HG02852 (cell line): ENCODE measurements around the gene FNDC3A.
"Not testable (repeated sequence)": the region's sequence is repeated elsewhere in the genome, so short reads cannot be mapped to it uniquely, and the experiment has no call there.

Experiments used
- ATAC-seq: cut with Tn5 transposase; IDR thresholded peaks from one replicate; pipeline ENCODE4 v1.9.1; 2021; ENCODE audit warnings: mild to moderate bottlenecking, moderate library complexity; ENCODE audit not compliant: unreplicated experiment

Gene FNDC3A

GRCh38 chr13:49082653-49083536 lies 107.2 kb downstream of the FNDC3A start:
- ATAC-seq: peak; percentile 82

GRCh38 chr13:49084961-49085360 lies 109.2 kb downstream of the FNDC3A start:
- ATAC-seq: no peak

GRCh38 chr13:49086722-49087121 lies 111.0 kb downstream of the FNDC3A start:
- no peak for ATAC-seq

DNA sequence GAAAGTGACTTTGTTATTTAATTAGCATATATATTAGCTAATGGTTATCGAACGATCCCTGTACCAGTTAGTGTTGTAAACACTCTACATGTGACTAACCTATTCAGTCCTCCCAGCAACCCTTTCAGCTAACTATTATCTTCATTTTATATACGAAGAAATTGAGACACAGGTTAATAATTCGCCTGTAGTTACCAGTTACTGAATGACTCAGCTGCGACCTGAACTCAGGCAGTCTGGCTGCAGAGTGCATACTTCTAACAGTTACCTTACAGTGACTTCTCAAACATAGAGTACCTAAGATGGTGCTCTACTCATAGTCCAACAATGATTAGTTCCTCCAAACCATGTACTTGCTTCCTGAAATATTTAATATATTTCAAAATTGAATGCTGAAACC lies 117.7 kb downstream of the FNDC3A start:
- no peak for ATAC-seq

DNA sequence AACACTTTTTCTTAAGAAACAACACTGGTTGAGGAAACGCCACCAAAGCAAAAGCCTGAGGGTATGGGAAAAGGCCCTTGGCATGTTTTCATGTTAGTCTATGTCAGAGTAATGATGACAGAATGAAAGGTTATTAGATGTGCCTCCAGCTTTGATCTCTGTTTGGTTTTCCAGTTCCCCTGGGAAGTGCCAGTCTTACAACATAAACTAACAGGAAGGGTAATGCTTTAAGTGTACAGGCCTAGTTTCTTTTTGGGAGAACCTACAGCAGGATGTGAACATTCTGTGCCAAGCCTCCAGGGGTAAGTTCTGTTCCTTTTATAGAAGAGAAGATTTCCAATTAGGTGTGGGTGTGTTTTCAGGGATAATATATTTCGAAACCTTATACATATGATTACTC lies 121.7 kb downstream of the FNDC3A start:
- ATAC-seq: no peak

DNA sequence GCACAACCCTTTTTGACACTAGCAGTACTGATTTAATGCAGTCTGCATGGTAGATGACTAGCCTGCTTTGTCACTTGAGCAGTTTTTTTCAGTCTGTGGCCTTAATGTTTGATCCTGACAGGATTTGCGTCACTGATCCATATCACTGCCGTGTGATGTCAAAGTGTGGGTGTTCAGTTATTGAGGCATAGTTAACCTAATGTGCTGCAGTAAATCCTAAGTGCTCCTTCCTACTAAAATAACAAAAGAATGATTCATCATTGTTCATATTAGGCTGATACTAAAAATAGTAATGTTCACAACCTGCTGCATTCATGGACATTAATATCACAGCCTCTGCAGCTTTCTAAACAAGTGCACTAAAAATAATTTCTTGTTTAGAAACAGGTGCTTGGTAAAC lies 122.5 kb downstream of the FNDC3A start:
- ATAC-seq: no peak

DNA sequence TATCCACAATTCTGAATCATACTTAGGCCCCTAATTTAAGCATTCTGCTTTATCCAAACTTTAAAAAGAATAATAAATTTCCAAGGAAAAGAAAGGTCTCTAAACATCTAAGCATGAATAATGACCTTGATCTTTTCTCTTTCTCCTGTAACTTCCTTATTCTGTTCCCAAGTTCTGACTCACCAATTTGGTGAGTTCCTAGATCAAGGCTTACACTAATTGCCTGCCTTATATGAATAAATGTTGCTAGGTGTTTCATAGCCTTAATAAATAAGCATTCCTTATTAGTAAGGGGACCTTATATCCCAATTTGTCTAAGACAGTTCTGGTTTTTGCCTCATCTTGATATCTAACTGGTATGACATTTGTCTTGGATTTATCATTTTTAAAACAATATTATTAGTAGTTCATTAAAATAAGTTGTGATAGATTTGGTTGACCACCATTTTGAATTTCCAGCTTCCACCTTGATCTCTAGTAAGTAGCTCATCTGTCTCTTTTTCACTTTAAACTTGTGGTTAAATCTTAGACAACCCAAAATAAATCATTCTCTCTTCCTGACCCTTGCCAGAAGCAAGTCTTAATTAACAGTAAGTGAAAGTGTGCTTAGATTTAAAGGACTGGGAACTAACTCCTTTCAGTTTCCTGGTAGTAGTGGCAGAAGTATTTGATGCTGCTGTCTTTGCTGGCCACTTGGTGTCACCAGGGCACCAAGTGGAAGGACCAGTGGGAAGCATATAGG lies 123.2 kb downstream of the FNDC3A start:
- ATAC-seq: no peak

GRCh38 chr13:49099513-49099877 lies 123.8 kb downstream of the FNDC3A start:
- ATAC-seq: no peak

DNA sequence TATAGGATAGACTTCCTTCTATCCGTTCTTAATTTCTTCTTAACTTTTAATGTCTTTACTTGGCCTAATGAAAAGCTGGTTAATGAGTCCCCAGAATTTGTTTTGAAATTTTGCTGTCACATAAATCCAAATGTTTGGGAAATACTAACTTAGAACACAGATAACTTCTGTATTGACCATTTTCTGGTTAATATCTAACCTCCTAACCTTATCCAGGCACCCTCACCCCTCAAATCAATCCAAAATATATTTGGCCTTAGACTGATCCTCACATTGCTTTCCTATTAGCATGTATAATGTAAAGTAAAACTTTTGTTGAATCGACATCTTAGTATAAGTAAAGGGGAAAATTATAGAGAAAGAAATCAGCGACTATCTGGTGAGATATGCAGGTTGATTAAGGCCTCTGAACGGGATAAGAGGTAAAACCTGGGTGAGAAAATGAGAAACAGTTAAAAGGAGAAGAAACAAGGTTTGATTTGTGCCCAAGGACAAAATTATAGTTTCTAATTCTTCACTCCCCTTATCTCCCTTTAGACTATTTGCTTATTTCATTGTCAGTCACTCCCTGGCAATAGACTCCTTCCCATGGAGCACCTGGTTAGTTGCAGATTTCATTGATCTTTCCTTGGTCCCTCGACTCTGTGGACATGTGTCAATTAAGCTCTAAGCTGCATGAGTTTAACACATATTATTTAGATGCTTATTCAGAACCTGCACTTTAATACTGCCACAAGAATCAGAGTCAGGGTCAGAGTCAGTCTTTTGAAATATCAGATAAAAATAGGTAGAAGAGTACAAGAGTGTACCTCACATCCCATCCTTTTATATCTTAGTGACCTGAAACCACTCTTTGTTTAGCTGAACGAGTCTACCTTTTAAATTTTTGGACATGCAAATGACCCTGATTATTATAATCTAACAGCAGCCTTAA lies 125.2 kb downstream of the FNDC3A start:
- ATAC-seq: no peak

GRCh38 chr13:49108196-49108595 lies 132.5 kb downstream of the FNDC3A start:
- ATAC-seq: no peak

DNA sequence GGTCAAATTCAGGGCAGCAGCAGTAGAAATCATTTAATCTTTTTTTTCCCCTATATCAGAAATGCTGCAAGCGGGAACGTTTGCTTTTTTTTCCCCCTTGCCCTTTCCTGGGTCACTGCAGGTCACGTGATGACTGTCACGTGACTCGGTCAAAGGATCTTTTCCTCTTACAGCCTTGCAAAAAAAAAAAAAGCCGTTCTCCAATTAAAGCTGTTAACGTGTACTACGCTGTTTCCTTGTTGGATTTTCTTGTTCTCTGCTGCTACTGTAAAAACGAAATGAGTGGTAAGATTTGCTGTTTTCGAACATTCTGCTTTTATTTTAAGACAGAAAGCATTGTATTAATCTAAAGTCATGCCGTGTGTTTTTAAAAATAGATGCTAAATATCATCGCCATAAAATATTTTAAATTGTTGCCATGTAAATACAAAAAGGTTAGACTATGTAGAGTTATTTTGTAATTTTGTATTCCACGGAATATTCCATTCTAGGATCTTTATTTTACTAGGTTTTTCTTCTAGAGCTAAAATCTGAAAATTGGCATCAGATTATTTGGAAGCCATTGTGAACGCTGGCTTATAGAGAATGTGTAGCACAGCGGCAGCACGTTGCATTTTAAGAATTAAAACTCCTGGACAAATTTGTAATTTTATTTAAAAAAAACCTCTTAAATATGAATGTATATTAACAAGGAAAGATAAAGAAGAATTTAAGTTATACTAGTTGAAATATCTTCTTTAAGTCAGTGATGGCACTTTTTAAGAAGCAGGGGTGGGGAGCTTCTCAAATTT lies 134.6 kb downstream of the FNDC3A start:
- ATAC-seq: peak; percentile 67

GRCh38 chr13:49110913-49111170 lies 135.1 kb downstream of the FNDC3A start:
- ATAC-seq: no peak

DNA sequence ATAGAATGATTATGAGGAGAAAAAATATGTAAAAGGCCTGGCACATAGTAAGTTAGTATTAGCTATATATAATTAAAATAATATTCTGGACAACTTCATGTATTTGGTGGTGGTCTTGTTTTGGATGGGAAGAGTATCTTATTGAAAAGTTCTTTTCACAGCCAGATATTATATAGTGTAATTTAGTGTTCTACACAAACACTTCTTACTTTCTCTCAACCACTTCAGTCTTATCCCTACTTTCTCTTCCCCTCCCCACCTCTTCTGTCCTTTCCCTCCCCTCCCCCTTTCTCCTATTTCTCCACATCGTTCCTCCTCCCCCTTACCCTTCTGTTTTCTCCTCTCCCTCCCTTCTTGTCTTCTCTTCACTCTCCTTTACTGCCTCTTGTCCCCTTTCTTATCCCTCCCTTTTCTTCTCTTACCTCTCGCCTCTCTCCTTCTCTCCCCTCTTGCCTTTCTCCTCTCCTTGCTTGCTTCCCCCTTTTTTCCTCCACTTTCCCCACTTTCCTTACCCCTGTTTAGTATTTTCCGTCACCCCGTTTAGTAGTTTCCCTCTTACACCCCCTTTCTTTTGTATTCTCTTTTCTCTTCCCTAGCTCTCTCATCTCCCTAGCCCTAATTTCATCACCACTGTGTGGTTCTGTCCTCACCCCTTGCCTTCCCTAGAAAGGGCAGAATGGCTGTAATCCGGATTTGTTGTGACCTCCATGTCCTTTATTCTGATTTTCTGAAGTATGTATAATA lies 137.2 kb downstream of the FNDC3A start:
- no peak for ATAC-seq

- no peak for ATAC-seq
Measured at GRCh38 chr13:49113526-49114286, 138.0 kb downstream of the FNDC3A start.

- ATAC-seq: no peak
Measured at GRCh38 chr13:49116873-49117272, 141.2 kb downstream of the FNDC3A start.

DNA sequence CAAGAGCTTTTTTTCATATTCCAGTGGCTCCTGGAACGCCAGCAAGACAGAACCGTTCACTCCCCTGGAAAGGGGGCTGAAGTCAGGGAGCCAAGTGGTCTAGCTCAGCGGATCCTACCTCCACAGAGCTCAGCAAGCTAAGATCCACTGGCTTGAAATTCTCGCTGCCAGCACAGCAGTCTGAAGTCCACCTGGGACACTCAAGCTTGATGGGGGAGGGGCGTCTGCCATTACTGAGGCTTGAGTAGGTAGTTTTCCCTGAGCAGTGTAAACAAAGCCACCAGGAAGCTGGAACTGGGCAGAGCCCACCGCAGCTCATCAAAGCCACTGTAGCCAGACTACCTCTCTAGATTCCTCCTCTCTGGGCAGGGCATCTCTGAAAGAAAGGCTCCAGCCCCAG lies 142.7 kb downstream of the FNDC3A start:
- ATAC-seq: not testable (repeated sequence)

DNA sequence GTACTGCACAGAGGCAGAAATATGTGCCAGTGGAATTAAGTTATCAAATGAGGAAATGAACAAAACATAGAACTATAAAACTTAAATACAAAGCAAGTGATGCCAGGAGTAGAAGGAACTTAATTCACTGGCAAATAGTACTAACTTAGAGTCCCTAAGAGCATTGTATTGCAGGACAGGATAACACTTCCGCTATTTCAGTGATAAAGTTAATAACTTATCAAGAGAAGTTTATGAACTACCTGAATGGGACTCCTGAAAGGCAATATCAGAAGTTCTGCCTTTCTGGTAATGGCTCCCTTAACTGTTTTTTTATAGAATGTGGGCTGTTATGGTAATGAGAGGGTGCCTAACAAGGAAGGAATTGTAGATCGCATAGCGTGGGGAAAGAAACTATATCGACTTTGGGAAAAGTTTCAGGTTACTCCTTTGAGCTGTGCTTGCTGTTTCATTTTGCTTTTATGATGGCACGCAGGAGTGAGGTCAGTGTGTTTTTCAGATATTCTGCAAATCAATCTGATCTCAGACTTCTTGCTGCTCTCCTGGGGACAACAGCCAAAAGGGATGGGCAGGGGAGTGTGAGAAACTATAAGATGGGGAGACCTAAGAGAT lies 149.1 kb downstream of the FNDC3A start:
- no peak for ATAC-seq

DNA sequence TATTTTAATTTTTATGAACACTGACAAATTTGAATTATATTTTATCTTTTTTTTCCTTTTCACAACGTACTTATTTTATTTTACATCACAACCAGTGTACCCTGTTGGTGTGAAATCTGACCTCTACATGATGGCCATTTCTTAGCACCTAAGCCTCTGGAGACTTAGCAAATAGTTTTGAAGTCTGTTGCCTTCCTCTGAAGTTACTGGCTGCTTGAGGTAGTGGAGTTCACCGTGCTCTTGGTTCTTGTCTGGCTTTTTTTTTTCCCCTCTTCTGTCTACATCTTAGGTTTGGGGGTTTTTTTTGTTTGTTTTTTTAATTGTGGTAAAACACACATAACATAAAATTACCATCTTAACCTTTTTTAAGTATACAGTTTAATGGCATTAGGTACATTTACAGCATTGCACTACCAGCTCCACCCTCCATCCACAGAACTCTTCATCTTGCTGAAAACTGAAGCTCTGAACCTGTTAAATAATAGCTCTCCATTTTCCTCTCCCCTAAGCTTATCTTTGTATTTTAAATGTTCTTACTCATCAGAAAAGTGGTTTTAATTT lies 150.3 kb downstream of the FNDC3A start:
- ATAC-seq: no peak
